GM12892 (cell line): Measurements from ENCODE around the gene ISL2.

ENCODE experiments used
- POLR2A ChIP-seq: IDR thresholded peaks from 2 replicates; pipeline ENCODE4 v1.6.1; 2011; ENCODE audit warnings: low read depth, low read length, control low read depth
- POLR2AphosphoS5 ChIP-seq: IDR thresholded peaks from 2 replicates; pipeline ENCODE4 v1.6.1; 2011; ENCODE audit warnings: low read depth, low read length, control low read depth
- TAF1 ChIP-seq: IDR thresholded peaks from 2 replicates; pipeline ENCODE4 v1.6.1; 2011; ENCODE audit warnings: low read depth, mild to moderate bottlenecking, control low read depth, low read length, borderline replicate concordance

DNA sequence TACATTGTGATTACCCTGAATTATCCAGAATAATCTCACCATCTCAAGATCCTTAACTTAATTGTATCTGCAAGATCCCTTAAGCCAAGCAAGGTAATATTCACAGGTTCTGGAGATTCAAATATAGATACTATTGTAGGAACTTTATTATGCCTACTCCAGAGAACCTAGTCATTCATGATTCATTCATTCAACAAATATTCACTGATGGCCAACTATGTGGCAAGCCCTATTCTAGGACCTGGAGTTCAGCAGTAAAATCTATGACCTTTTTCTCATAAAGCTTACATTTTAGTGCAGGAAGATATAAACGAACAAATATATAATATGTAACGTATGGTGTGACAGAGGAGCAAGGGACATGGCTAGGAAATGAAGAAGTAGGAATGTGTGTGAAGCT lies 49.6 kb downstream of the ISL2 start:
- TF ChIP-seq TAF1, result no peak
- no peak for TF ChIP-seq POLR2A
- no peak for TF ChIP-seq POLR2AphosphoS5
